GM20000 (cell line): Measurements from ENCODE around the gene AXDND1.
"Not testable (repeated sequence)": the region's sequence is repeated elsewhere in the genome, so short reads cannot be mapped to it uniquely, and the experiment has no call there.

Experiments used
- DNase-seq: peaks from one replicate; pipeline ENCODE4 v3.0.0; 2012; ENCODE audit warnings: low spot score
- CTCF ChIP-seq: IDR thresholded peaks from 2 replicates; pipeline ENCODE4 v1.5.1; 2012; ENCODE audit warnings: mild to moderate bottlenecking, control low read depth; ENCODE audit errors: extremely low read depth, missing control alignments

AXDND1 gene

GRCh38 chr1:179341943-179342547 is 23.7 kb upstream of the AXDND1 start:
- no peak for TF ChIP-seq CTCF
- DNase-seq = no peak

GRCh38 chr1:179342740-179343404 is 22.9 kb upstream of the AXDND1 start:
- no peak for DNase-seq
- TF ChIP-seq CTCF = no peak

- DNase-seq = no peak
- TF ChIP-seq CTCF = no peak
Observed at GRCh38 chr1:179351281-179351680, 14.5 kb upstream of the AXDND1 start.

GRCh38 chr1:179352236-179352635 is 13.5 kb upstream of the AXDND1 start:
- TF ChIP-seq CTCF = no peak
- DNase-seq = no peak

- no peak for DNase-seq
- TF ChIP-seq CTCF = no peak
Observed at GRCh38 chr1:179353546-179353945, 12.2 kb upstream of the AXDND1 start.

- DNase-seq = not testable (repeated sequence)
Observed at GRCh38 chr1:179361631-179362030, 4.1 kb upstream of the AXDND1 start.

GRCh38 chr1:179366093-179366800 is 476 bp downstream of the AXDND1 start:
- TF ChIP-seq CTCF = no peak
- DNase-seq = no peak
